ENCODE data around the gene PSTPIP2. TPM values are rescaled to one million over a fixed set of nuclear protein-coding genes. Genes with fewer than 3 reads are reported as not detected.

The PSTPIP2 gene
- total RNA-seq = 1.8 and 3.1 TPM in 2 replicates

DNA sequence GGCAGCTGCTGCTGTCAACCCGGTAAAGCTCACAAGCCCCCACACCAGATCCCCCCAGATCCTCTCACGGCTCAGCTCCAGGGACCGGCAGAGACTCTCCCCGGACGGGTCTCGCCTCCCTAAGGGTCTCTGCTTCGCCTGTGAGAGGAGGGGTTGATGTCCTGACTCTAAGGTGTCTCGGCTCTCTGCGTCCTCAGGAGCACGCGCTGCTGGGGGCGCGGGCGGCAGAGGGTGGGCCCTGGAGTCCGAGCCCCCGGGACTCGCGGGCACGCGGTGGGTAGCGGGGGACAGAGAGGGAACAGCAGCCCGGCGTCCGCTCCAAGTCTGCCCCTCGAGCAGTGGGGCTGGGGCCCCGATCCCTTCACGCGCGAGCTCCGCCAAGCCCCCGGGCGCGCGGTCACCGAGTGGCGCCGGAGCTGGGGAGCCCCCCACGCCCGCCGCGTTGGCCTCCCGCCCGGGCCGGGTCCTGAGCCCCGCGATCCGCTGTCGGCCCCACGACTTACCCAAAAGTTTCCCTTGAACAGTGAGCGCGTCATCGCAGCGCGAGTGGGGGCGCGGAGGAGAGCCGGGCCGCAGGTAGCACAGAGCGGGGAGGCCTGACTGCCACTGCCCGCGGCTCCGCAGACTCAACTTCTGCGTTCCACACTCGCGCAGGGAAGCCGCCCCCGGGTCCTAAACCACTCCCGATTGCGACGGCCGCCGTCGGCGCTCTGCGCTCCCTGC is at the start of gene PSTPIP2:
PSTPIP2 (minus strand) TSS at position 608 of the 723 bp plus-strand sequence; CDS start at position 536, 72 bp downstream.

DNA sequence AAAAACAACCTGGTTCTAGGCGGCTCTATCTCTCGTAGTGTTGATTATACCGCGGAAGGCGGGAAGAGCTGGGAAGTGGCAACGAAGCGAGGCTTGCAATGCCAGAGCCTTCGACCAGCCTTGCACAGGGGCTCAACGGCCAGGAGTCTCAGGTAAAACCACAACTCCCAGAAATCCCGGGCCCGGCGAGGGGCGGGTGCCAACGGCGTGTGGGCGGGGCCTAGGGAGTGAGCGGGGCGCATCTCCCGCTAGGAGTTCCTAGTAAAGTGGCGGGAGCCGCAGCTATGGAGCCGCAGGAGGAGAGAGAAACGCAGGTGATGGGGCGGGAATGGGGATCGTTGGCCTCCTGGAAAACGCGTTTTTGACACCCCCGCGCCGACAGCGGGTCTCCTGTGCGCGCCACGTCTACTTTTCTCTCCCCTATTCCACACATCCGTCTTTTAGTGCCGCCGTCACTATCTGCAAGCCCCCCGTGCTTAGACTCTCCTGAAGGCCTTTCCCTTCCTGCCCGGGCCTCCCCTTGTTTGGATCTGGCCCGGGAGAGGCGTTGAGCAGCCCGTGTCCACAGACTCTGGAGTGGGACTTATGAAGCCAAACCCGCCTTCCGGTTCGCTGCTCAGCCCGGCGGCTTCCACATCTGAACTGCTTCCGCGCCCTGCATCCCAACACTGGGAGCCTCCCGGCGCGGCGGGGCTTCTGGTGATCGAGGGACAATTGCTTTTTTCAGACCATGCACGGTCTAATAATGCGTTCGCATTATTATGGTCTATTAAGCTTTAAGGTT is 32.3 kb upstream of the PSTPIP2 start, which contains the start of gene HAUS1:
HAUS1 (plus strand) TSS at position 258 of the 784 bp plus-strand sequence; CDS start at position 285, 27 bp downstream.

DNA sequence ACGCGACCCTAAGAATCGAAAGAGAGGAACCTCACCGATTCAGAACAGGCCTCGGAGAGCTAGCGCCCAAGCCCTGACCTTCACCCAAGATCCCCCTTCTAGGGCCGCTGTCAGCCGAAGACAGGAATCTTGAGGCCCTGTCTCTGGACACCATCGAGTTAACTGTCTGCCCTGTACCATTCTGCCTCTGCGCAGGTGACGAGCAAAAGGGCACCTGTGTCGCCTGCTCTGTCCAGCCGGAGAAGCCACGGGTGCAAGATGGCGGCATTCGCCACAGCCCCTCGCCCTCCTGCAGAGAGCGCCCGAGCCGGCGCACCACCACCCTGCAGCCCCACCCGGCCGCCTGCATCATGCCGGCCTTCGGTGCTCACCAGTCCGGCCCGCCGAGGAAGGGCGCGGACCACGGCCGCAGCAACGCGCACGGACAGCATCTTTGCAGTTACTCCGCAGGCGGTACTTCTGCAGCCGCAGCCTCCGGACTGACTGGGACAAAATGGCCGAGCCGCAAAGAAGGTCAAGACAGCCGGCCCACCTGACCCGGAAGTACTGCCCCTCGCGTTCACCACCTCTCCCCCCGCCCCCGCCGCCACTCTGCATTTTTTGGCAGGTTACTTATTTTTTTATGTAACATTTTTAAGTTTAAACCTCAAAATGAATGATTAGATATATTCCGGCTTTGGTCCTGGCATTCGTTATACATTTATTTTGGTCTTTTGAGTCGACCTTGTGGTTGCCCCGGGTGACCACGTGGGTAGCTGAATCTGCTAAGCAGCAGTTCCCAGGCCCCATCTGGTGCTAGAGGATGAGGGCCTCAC is 25.9 kb upstream of the PSTPIP2 start, which contains the start of gene ATP5F1A:
ATP5F1A (minus strand) TSS at position 496 of the 815 bp plus-strand sequence; CDS start at position 431, 65 bp downstream.

DNA sequence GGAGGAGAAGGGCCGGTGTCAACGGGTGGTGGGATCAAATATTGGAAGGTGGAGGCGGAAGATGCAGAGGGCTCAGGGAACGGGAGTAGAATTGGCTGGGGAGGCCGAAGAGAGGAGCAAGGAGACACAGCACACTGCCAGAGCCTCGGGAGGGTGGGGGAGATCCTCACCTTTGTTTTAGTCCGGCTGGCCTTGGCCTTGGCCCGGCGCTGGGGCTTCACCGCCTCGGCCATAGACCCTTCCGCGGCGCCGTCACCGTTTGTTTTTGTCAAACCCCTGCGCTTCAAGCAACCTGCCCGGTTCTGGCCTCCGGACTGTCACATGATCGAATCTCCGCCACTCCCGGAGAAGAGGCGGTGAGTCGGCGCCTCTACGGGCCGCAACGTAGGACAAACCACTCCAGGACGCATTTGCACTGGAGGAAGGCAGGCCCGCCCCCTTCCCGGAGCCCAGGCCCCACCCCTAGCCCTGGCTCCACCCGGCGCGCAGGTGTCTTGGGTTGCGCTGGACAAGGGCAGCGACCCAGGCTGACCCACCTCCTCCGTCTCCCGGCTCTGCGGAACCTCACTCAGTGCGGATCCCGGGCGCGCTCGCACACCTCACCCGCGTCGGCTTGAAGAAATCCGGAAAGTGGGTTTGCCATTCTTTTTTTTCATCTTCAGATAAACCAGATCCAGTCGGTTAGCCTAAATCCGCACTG is 104.9 kb downstream of the PSTPIP2 start, which contains the start of gene EPG5:
EPG5 (minus strand) TSS at position 323 of the 700 bp plus-strand sequence; CDS start at position 233, 90 bp downstream.

Other genes starting within 250 kb of the PSTPIP2 start
- gene SIGLEC15, start 246.6 kb downstream of the PSTPIP2 start, total RNA-seq = not detected in 2 replicates
- gene EPG5, start 104.9 kb downstream of the PSTPIP2 start, total RNA-seq = 16.1 and 23.7 TPM in 2 replicates
- gene ATP5F1A, start 26.0 kb upstream of the PSTPIP2 start, total RNA-seq = 614 and 623 TPM in 2 replicates
- gene HAUS1, start 32.1 kb upstream of the PSTPIP2 start, total RNA-seq = 23.6 and 40.3 TPM in 2 replicates

Data from cardiac atrium fibroblast (primary cell).